GM12874 (cell line): Measurements from ENCODE around the gene IAPP.

Experiments
- CTCF ChIP-seq: IDR thresholded peaks from 2 replicates; pipeline ENCODE4 v1.5.1; 2011; ENCODE audit warnings: low read depth, mild to moderate bottlenecking, control low read depth, low read length, moderate library complexity; ENCODE audit not compliant: insufficient read depth

IAPP gene

GRCh38 chr12:21350975-21351374 is 21.7 kb upstream of the IAPP start:
- TF ChIP-seq CTCF, result no peak

GRCh38 chr12:21353487-21353886 is 19.2 kb upstream of the IAPP start:
- TF ChIP-seq CTCF, result no peak

GRCh38 chr12:21353948-21354347 is 18.8 kb upstream of the IAPP start:
- no peak for TF ChIP-seq CTCF

- TF ChIP-seq CTCF, result no peak
These were observed 18.1 kb upstream of the IAPP start for GRCh38 chr12:21354641-21355040.

- no peak for TF ChIP-seq CTCF
These were observed 3.3 kb upstream of the IAPP start for GRCh38 chr12:21369141-21369980.

GRCh38 chr12:21370845-21371449 is 1.8 kb upstream of the IAPP start:
- 0 out of 2 replicates have a peak, but pooled peaks have one; percentile 1 for TF ChIP-seq CTCF

- TF ChIP-seq CTCF, result no peak
These were observed 6.5 kb downstream of the IAPP start for GRCh38 chr12:21379218-21379617.
